ENCODE data around the gene IPO13.

The IPO13 gene

GRCh38 chr1:43974443-43975248 lies 27.9 kb downstream of the IPO13 start, which contains the start of gene ATP6V0B:
Gene ATP6V0B (plus strand): TSS chr1:43974960. CDS start chr1:43975041, 81 bp downstream.
- DNase-seq: peak; percentile 95

- no peak for DNase-seq
Observed at GRCh38 chr1:43975249-43975961, 28.7 kb downstream of the IPO13 start.

GRCh38 chr1:43976045-43976444 lies 29.3 kb downstream of the IPO13 start:
- DNase-seq: no peak

- DNase-seq: no peak
Observed at GRCh38 chr1:43976890-43977289, 30.1 kb downstream of the IPO13 start.

GRCh38 chr1:43977376-43978263 lies 30.9 kb downstream of the IPO13 start:
- no peak for DNase-seq

GRCh38 chr1:43978264-43978550 lies 31.5 kb downstream of the IPO13 start:
- DNase-seq: no peak

GRCh38 chr1:43978551-43979260 lies 32.0 kb downstream of the IPO13 start, which contains the start of gene B4GALT2:
Gene B4GALT2 (plus strand): TSS chr1:43979210. CDS start chr1:43981161, 1,951 bp downstream.
- no peak for DNase-seq

- DNase-seq: no peak
Observed at GRCh38 chr1:43979261-43979527, 32.4 kb downstream of the IPO13 start.

GRCh38 chr1:43979528-43980254 lies 32.9 kb downstream of the IPO13 start:
- peak; percentile 84 for DNase-seq

GRCh38 chr1:43980255-43981134 lies 33.7 kb downstream of the IPO13 start:
- no peak for DNase-seq

GRCh38 chr1:43981135-43981491 lies 34.4 kb downstream of the IPO13 start:
- no peak for DNase-seq

- no peak for DNase-seq
Observed at GRCh38 chr1:43981636-43982035, 34.9 kb downstream of the IPO13 start.

GRCh38 chr1:43982241-43982640 lies 35.5 kb downstream of the IPO13 start:
- no peak for DNase-seq

GRCh38 chr1:43982808-43983207 lies 36.1 kb downstream of the IPO13 start:
- DNase-seq: no peak

- DNase-seq: no peak
Observed at GRCh38 chr1:43983253-43983899, 36.6 kb downstream of the IPO13 start.

GRCh38 chr1:43984855-43985254 lies 38.1 kb downstream of the IPO13 start:
- no peak for DNase-seq

GRCh38 chr1:43985984-43986595 lies 39.3 kb downstream of the IPO13 start:
- no peak for DNase-seq

- DNase-seq: no peak
Observed at GRCh38 chr1:43986712-43987111, 40.0 kb downstream of the IPO13 start.

GRCh38 chr1:43987159-43987902 lies 40.6 kb downstream of the IPO13 start:
- DNase-seq: no peak
